Amniotic epithelial cell (primary cell): Measurements from ENCODE around the gene MID2.
"Not testable (repeated sequence)": the region's sequence is repeated elsewhere in the genome, so short reads cannot be mapped to it uniquely, and the experiment has no call there.

Experiments
- DNase-seq: peaks from one replicate; pipeline ENCODE4 v3.0.0-alpha.2; 2010; ENCODE audit warnings: low read depth

MID2 gene

DNA sequence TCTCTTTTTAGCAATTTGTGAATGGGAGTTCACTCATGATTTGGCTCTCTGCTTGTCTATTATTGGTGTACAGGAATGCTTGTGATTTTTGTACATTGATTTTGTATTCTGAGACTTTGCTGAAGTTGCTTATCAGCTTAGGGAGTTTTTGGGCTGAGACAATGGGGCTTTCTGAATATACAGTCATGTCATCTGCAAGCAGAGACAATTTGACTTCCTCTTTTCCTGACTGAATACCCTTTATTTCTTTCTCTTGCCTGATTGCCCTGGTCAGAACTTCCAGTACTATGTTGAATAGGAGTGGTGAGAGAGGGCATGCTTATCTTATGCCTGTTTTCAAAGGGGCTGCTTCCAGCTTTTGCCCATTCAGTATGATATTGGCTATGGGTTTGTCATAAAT lies 129.7 kb downstream of the MID2 start:
- not testable (repeated sequence) for DNase-seq

DNA sequence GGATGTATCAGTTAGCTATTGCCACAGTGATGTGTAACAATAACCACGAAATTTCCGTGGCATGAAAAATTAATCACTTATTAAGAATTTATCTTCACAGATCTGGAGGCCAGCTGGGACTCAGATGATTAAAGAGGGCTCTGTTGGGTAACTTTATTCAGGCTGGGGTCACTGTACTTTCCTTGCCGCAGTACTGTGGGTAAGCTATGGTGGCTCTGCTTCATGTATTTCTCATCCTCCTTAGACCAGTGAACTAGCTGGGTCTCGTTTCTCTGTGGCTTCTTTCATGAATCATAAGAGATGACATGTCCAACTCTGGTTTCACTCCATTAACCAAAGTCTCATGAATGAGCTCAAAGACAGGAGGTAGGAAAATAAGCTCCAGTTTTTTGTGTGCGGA lies 143.0 kb downstream of the MID2 start:
- peak; percentile 9 for DNase-seq

DNA sequence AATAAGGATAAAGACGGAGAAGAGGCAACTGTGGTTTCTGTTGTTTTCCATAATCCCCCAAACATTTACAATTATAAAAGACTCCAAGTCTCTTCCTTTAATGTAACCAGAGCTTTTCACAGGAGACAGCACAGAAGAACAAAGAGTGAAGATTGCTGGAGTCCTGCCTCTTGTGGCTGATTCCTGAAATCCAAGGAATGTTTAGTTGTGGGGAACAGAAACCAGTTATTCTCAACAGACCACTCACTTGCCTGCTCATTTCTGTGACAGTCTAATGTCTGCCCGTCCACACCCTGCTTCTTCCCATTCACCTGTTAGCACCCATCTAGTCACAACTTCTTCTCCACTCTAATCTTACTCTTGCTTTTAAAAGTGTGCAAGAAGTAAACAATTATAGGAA lies 144.4 kb downstream of the MID2 start:
- peak; percentile 17 for DNase-seq

DNA sequence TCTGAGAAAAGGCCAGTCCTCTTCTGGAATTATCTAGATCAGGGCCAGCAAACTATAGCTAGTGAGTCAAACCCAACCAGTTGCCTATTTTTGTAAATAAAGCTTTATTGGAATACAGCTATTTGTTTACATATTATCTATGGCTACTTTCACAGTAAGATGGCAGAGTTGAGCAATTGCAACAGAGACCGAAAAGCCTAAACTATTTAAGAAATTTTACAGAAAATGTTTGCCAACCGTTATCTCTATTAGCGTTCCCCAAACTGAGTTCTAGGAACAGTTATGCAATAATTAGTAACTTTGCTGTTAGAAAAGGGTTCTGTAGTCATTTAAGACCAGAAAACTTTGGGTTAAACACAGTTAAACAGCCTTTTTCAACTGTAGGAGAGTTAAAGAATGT lies 146.0 kb downstream of the MID2 start:
- peak; percentile 42 for DNase-seq
